ENCODE measurements around the gene OR51B6.

GRCh38 chr11:5363679-5364078, 12.4 kb downstream of the OR51B6 start:
- no peak for TF ChIP-seq CTCF (conservative IDR thresholded peaks at IDR 0.05)
- no peak for TF ChIP-seq EZH2 (IDR thresholded peaks at IDR 0.05; ENCODE audit: low read depth)

All from PC-9 (cell line).